Measurements from ENCODE around the gene ASPDH.
A peak's percentile ranks its signal among the peaks of the same experiment; 100 is the strongest.

ASPDH gene

GRCh38 chr19:50482271-50482855 lies 31.4 kb downstream of the ASPDH start:
- ChIA-PET CTCF (no interaction called here), POLR2A (no interaction called here)
- WGBS (ENCODE audit: insufficient coverage) = 84% methylated on average over 12 of the region's 16 CpGs
- Histone ChIP-seq H3K4me1 (ENCODE audit: control extremely low read depth in 1 of 4, control insufficient read depth in 4 of 4, insufficient read depth in 4 of 4, low read length in 3 of 4) (peaks cover 0 to 8% (median 5%) of the 10 kb centered on the region in 4 experiments), H3K27me3 (replicated peaks in 2 of 5; ENCODE audit: control insufficient read depth in 4 of 5, insufficient read depth in 5 of 5, low read length in 4 of 5) (no peaks in the 10 kb centered on the region), H3K36me3 (ENCODE audit: control insufficient read depth in 4 of 4, insufficient read depth in 4 of 4, low read length in 3 of 4) (peaks cover 5 to 59% (median 44%) of the 10 kb centered on the region in 4 experiments), H3K4me3 (ENCODE audit: control insufficient read depth in 1 of 7, extremely low read depth in 1 of 7, insufficient read depth in 4 of 7, low read depth in 2 of 7, low read length in 6 of 7) (no peak overlapping the region), H3K27ac (ENCODE audit: insufficient read depth in 1 of 2, low read depth in 1 of 2, low read length in 2 of 2, poor library complexity in 1 of 2, severe bottlenecking in 2 of 2) (no peak overlapping the region), H3K9me3 (ENCODE audit: control extremely low read depth in 1 of 5, control insufficient read depth in 4 of 5, insufficient read depth in 2 of 5, low read depth in 1 of 5, low read length in 4 of 5) (peaks cover 0 to 17% (median 3%) of the 10 kb centered on the region in 5 experiments)
- no peak for DNase-seq

DNA sequence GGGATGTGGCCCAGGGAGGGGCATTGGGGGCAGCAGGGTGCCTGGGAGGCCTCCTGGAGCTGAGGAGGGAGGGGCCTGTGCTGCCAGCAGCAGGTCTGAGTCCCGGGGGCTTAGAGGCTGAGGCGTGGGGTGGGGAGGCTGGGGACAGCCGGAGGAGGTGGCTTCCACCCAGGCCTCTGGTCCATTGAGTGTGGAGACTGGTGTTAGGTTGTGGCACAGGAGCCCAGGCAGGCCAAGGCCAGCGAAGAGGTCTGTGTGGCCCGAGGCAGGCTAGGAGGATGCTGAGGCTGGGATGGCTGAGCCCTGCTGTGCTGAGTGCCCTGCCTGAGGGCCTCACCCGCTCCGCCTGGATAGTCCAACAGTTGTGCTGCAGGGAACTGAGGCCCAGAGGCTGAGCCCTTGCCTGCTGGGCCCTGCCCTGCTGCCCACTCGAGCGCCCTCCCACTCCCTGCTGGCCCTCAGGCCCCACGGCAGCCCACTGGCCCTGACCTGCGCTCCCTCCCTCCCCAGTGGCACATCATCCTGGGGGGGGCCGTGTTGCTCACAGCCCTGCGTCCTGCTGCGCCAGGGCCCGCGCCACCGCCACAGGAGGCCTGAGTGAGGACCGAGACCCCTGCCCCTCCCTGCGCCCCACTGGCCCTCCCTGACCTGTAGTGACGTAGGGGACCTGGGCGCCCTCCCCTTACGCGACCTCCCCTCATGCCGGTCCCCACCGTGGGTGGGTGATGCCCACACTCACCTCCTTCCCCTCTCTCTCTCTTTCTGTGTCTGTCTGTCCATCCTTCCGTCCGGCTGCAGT lies 32.2 kb downstream of the ASPDH start:
- Histone ChIP-seq H3K9me3 (ENCODE audit: control extremely low read depth in 1 of 5, control insufficient read depth in 4 of 5, insufficient read depth in 2 of 5, low read depth in 1 of 5, low read length in 4 of 5) (peaks cover 0 to 13% (median 2%) of the 10 kb centered on the region in 5 experiments), H3K4me1 (ENCODE audit: control extremely low read depth in 1 of 4, control insufficient read depth in 4 of 4, insufficient read depth in 4 of 4, low read length in 3 of 4) (peaks cover 0 to 16% (median 10%) of the 10 kb centered on the region in 4 experiments), H3K27me3 (replicated peaks in 2 of 5; ENCODE audit: control insufficient read depth in 4 of 5, insufficient read depth in 5 of 5, low read length in 4 of 5) (no peaks in the 10 kb centered on the region), H3K36me3 (ENCODE audit: control insufficient read depth in 4 of 4, insufficient read depth in 4 of 4, low read length in 3 of 4) (peaks cover 5 to 59% (median 44%) of the 10 kb centered on the region in 4 experiments), H3K27ac (ENCODE audit: insufficient read depth in 1 of 2, low read depth in 1 of 2, low read length in 2 of 2, poor library complexity in 1 of 2, severe bottlenecking in 2 of 2) (no peak overlapping the region), H3K4me3 (ENCODE audit: control insufficient read depth in 1 of 7, extremely low read depth in 1 of 7, insufficient read depth in 4 of 7, low read depth in 2 of 7, low read length in 6 of 7) (no peak overlapping the region)
- DNase-seq = no peak
- CTCF ChIA-PET = no interaction called here
- 95% methylated on average over 22 of the region's 27 CpGs for WGBS (ENCODE audit: insufficient coverage)
- POLR2A ChIA-PET = interaction anchor here (0.6 kb wide), 1 partner anchor 462 kb away, joined by 3 read pairs; no protein-coding TSS in a partner anchor

DNA sequence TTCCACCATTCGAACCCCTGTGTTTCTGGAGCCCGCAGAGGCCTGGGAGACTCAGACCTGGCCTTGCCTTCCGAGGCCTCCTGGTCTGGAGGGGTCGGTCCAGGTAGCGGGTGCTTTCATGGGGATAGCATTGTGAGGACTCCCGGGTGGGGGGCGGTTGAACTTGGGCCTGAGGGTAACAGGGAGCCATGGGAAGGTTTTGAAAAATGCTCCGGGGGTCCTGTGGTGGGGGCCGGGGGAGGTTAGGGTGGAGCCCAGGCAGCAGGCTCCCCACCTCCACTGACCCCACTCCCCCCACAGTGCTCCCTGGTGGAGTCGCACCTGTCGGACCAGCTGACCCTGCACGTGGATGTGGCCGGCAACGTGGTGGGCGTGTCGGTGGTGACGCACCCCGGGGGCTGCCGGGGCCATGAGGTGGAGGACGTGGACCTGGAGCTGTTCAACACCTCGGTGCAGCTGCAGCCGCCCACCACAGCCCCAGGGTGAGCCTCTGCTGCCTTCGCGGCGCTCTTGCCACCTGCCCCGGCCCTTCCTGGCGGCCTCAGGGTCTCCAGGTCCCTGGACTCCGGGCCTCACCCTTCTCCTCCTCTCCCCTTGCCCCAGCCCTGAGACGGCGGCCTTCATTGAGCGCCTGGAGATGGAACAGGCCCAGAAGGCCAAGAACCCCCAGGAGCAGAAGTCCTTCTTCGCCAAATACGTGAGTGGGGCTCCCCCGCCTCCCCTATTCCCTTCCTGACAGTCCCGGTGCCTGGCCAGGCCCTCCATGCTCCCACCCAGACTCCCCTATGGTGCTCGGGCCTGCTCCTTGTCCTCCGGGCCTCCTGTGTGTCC lies 33.2 kb downstream of the ASPDH start:
- H3K27ac ChIP-seq (ENCODE audit: insufficient read depth in 1 of 2, low read depth in 1 of 2, low read length in 2 of 2, poor library complexity in 1 of 2, severe bottlenecking in 2 of 2) = no peak overlapping the region
- peaks cover 5 to 59% (median 44%) of the 10 kb centered on the region in 4 experiments for H3K36me3 ChIP-seq (ENCODE audit: control insufficient read depth in 4 of 4, insufficient read depth in 4 of 4, low read length in 3 of 4)
- H3K9me3 ChIP-seq (ENCODE audit: control extremely low read depth in 1 of 5, control insufficient read depth in 4 of 5, insufficient read depth in 2 of 5, low read depth in 1 of 5, low read length in 4 of 5) = peaks cover 0 to 7% (median 0%) of the 10 kb centered on the region in 5 experiments
- no peaks in the 10 kb centered on the region for H3K27me3 ChIP-seq (replicated peaks in 2 of 5; ENCODE audit: control insufficient read depth in 4 of 5, insufficient read depth in 5 of 5, low read length in 4 of 5)
- no peak for DNase-seq
- ChIA-PET POLR2A (interaction anchor here (0.6 kb wide), 1 partner anchor 461 kb away, joined by 3 read pairs; no protein-coding TSS in a partner anchor), CTCF (interaction anchor here (0.7 kb wide), 1 partner anchor 551 kb away, joined by 3 read pairs; no protein-coding TSS in a partner anchor)
- H3K4me3 ChIP-seq (ENCODE audit: control insufficient read depth in 1 of 7, extremely low read depth in 1 of 7, insufficient read depth in 4 of 7, low read depth in 2 of 7, low read length in 6 of 7) = no peak overlapping the region
- peaks cover 0 to 16% (median 11%) of the 10 kb centered on the region in 4 experiments for H3K4me1 ChIP-seq (ENCODE audit: control extremely low read depth in 1 of 4, control insufficient read depth in 4 of 4, insufficient read depth in 4 of 4, low read length in 3 of 4)
- 91% methylated on average over 23 of the region's 37 CpGs for WGBS (ENCODE audit: insufficient coverage)

- Histone ChIP-seq H3K9me3 (ENCODE audit: control extremely low read depth in 1 of 5, control insufficient read depth in 4 of 5, insufficient read depth in 2 of 5, low read depth in 1 of 5, low read length in 4 of 5) (peaks cover 0 to 7% (median 0%) of the 10 kb centered on the region in 5 experiments), H3K4me1 (ENCODE audit: control extremely low read depth in 1 of 4, control insufficient read depth in 4 of 4, insufficient read depth in 4 of 4, low read length in 3 of 4) (peaks cover 0 to 16% (median 11%) of the 10 kb centered on the region in 4 experiments), H3K36me3 (ENCODE audit: control insufficient read depth in 4 of 4, insufficient read depth in 4 of 4, low read length in 3 of 4) (peaks cover 5 to 55% (median 44%) of the 10 kb centered on the region in 4 experiments), H3K27ac (ENCODE audit: insufficient read depth in 1 of 2, low read depth in 1 of 2, low read length in 2 of 2, poor library complexity in 1 of 2, severe bottlenecking in 2 of 2) (no peak overlapping the region), H3K27me3 (replicated peaks in 2 of 5; ENCODE audit: control insufficient read depth in 4 of 5, insufficient read depth in 5 of 5, low read length in 4 of 5) (no peaks in the 10 kb centered on the region), H3K4me3 (ENCODE audit: control insufficient read depth in 1 of 7, extremely low read depth in 1 of 7, insufficient read depth in 4 of 7, low read depth in 2 of 7, low read length in 6 of 7) (no peak overlapping the region)
- ChIA-PET POLR2A (no interaction called here), CTCF (interaction anchor here (0.7 to 1.7 kb wide), 3 partner anchors 19 to 550 kb away, joined by 3 to 5 read pairs (median 5); no protein-coding TSS in a partner anchor)
- 97% methylated on average over 12 of the region's 16 CpGs for WGBS (ENCODE audit: insufficient coverage)
- DNase-seq = no peak
Observed at GRCh38 chr19:50479761-50480251, 33.9 kb downstream of the ASPDH start.

GRCh38 chr19:50478901-50479715 lies 34.6 kb downstream of the ASPDH start:
- H3K9me3 ChIP-seq (ENCODE audit: control extremely low read depth in 1 of 5, control insufficient read depth in 4 of 5, insufficient read depth in 2 of 5, low read depth in 1 of 5, low read length in 4 of 5) = peaks cover 0 to 7% (median 0%) of the 10 kb centered on the region in 5 experiments
- H3K36me3 ChIP-seq (ENCODE audit: control insufficient read depth in 4 of 4, insufficient read depth in 4 of 4, low read length in 3 of 4) = peaks cover 5 to 53% (median 42%) of the 10 kb centered on the region in 4 experiments
- H3K27me3 ChIP-seq (replicated peaks in 2 of 5; ENCODE audit: control insufficient read depth in 4 of 5, insufficient read depth in 5 of 5, low read length in 4 of 5) = no peaks in the 10 kb centered on the region
- DNase-seq = peak; percentile 36 to 59 (median 50)
- peaks cover 0 to 16% (median 11%) of the 10 kb centered on the region in 4 experiments for H3K4me1 ChIP-seq (ENCODE audit: control extremely low read depth in 1 of 4, control insufficient read depth in 4 of 4, insufficient read depth in 4 of 4, low read length in 3 of 4)
- no peak overlapping the region for H3K4me3 ChIP-seq (ENCODE audit: control insufficient read depth in 1 of 7, extremely low read depth in 1 of 7, insufficient read depth in 4 of 7, low read depth in 2 of 7, low read length in 6 of 7)
- ChIA-PET POLR2A (no interaction called here), CTCF (interaction anchor here (1.1 to 1.7 kb wide), 4 partner anchors 19 to 108 kb away, joined by 3 to 5 read pairs (median 4); no protein-coding TSS in a partner anchor)
- 92% methylated on average over 10 of the region's 19 CpGs for WGBS (ENCODE audit: insufficient coverage)
- no peak overlapping the region for H3K27ac ChIP-seq (ENCODE audit: insufficient read depth in 1 of 2, low read depth in 1 of 2, low read length in 2 of 2, poor library complexity in 1 of 2, severe bottlenecking in 2 of 2)

All from common myeloid progenitor, CD34-positive (primary cell).